K562 (cell line): ENCODE results near the gene RNF151. TPM values are rescaled to one million over a fixed set of nuclear protein-coding genes. Genes with fewer than 3 reads are reported as not detected.

Experiments used
- CBX8 ChIP-seq: fragments of 200-600 bp; sonication (generic); IDR thresholded peaks from 2 replicates; pipeline ENCODE4 v1.6.1; 2012; ENCODE audit warnings: borderline replicate concordance, mixed run types, low read depth, mild to moderate bottlenecking, moderate library complexity, mixed read lengths, low read length, control low read depth, inconsistent platforms; ENCODE audit not compliant: poor library complexity, severe bottlenecking; ENCODE audit errors: extremely low read depth
- CCNT2 ChIP-seq: IDR thresholded peaks from 2 replicates; pipeline ENCODE4 v1.6.1; 2011; ENCODE audit warnings: borderline replicate concordance, low read depth, mild to moderate bottlenecking, moderate library complexity, mixed read lengths, low read length; ENCODE audit not compliant: insufficient read length; ENCODE audit errors: extremely low read depth
- E2F3 ChIP-seq: fragments of 250-450 bp; sonication (Bioruptor Pico); IDR thresholded peaks from 2 replicates; pipeline ENCODE4 v1.4.0; 2020; ENCODE audit warnings: mild to moderate bottlenecking
- E2F6 ChIP-seq, 2 experiments: IDR thresholded peaks; 2 replicates each; pipeline ENCODE4 v1.6.1; 2011; ENCODE audit warnings: borderline replicate concordance in 1 of 2, control low read depth in 1 of 2, low read depth in 1 of 2, low read length in 1 of 2, mild to moderate bottlenecking in 1 of 2, mixed read lengths in 1 of 2, moderate library complexity in 1 of 2; ENCODE audit not compliant: insufficient read depth in 1 of 2, insufficient read length in 1 of 2, poor library complexity in 1 of 2, severe bottlenecking in 1 of 2; ENCODE audit errors: extremely low read depth in 1 of 2
- GATAD2B ChIP-seq: fragments of 450-650 bp; IDR thresholded peaks from 2 replicates; pipeline ENCODE4 v1.6.1; 2017; ENCODE audit warnings: mild to moderate bottlenecking, borderline replicate concordance
- HES1 ChIP-seq: fragments of 450-650 bp; IDR thresholded peaks from 2 replicates; pipeline ENCODE4 v1.6.1; 2016; ENCODE audit warnings: low read depth, mild to moderate bottlenecking, moderate library complexity
- MED1 ChIP-seq: sonication (generic); formaldehyde crosslinking; IDR thresholded peaks from 2 replicates; pipeline ENCODE4 v1.8.1; 2023; ENCODE audit warnings: missing genetic modification reagents, borderline replicate concordance
- PHB2 ChIP-seq: fragments of 450-650 bp; IDR thresholded peaks from 2 replicates; pipeline ENCODE4 v1.6.1; 2017; ENCODE audit warnings: low read depth
- REST ChIP-seq, 2 experiments: fragments of 450-650 bp; formaldehyde crosslinking in 1 of 2; IDR thresholded peaks; 2 replicates each; pipeline versions ENCODE4 v1.4.0 to v1.6.1; 2014 to 2020; ENCODE audit warnings: mild to moderate bottlenecking in 2 of 2, borderline replicate concordance in 1 of 2, low read depth in 1 of 2
- SIN3A ChIP-seq, 2 experiments: fragments of 150-350 bp in 1 of 2; IDR thresholded peaks; 2 replicates each; pipeline ENCODE4 v1.6.1; 2011 to 2016; ENCODE audit warnings: borderline replicate concordance in 2 of 2, low read depth in 2 of 2, low read length in 2 of 2, mild to moderate bottlenecking in 2 of 2, moderate library complexity in 2 of 2; ENCODE audit not compliant: control insufficient read depth in 1 of 2
- SP2 ChIP-seq: IDR thresholded peaks from 2 replicates; pipeline ENCODE4 v1.6.1; 2011; ENCODE audit warnings: mild to moderate bottlenecking, low read depth, low read length, moderate library complexity; ENCODE audit not compliant: poor library complexity, severe bottlenecking; ENCODE audit errors: extremely low read depth
- SREBF1 ChIP-seq: fragments of 150-350 bp; IDR thresholded peaks from 2 replicates; pipeline ENCODE4 v1.6.1; 2014; ENCODE audit warnings: antibody characterized with exemption, low read depth, low read length, borderline replicate concordance
- U2AF2 ChIP-seq: fragments of 200-400 bp; formaldehyde crosslinking; optimal IDR thresholded peaks from 2 replicates; pipeline ENCODE3; 2017; ENCODE audit warnings: low read depth, mild to moderate bottlenecking, low read length
- ZNF717 ChIP-seq: fragments of 250-450 bp; sonication (Bioruptor Pico); IDR thresholded peaks from 2 replicates; pipeline ENCODE4 v1.5.0; 2021
- ZNF764 ChIP-seq: fragments of 250-450 bp; sonication (Bioruptor Pico); IDR thresholded peaks from 2 replicates; pipeline ENCODE4 v1.4.0; 2020; ENCODE audit warnings: low read depth, mild to moderate bottlenecking, moderate library complexity
- polyA plus RNA-seq, 8 experiments: library from polyadenylated mRNA; depleted of rRNA in 4 of 8; stranded (reverse) in 5 of 8; unstranded in 3 of 8; fragments of >200 nt; fragmentation: Nextera tagmentation in 2 of 8; fragmentation: Illumina TruSeq in 1 of 8; extraction: Ambion mirVana in 2 of 8; extraction: Trizol in 1 of 8; gene quantifications; 2 replicates each; pipeline versions ENCODE4 v1.2.1 to v1.2.3, GENCODE V29; 2011 to 2014; ENCODE audit warnings: inconsistent platforms in 1 of 8, missing spikeins in 1 of 8
- total RNA-seq, 7 experiments: library from RNA; depleted of rRNA in 6 of 7; stranded (reverse); fragments of >200 nt in 6 of 7; fragmentation: Illumina TruSeq in 2 of 7; extraction: Trizol in 2 of 7; gene quantifications; 2 replicates each; pipeline versions ENCODE4 v1.2.1 to v1.2.3, GENCODE V29; 2011 to 2021; ENCODE audit warnings: low replicate concordance in 1 of 7

Gene RNF151
- total and polyA plus RNA-seq, 9 of the 15 experiments (the other 6 are each of a cell fraction or from before 2014, with no cell fraction given), result not detected

GRCh38 chr16:1942810-1943726 is 23.6 kb upstream of the RNF151 start, which contains the start of gene MSRB1 (continued):
- no peak for TF ChIP-seq HES1
- no peak for TF ChIP-seq REST (IDR thresholded peaks at IDR 0.05; ENCODE audit: borderline replicate concordance)
- peak; percentile 61; the same call in 1 of the 2 replicates for TF ChIP-seq REST (CRISPR knock-in tag; IDR thresholded peaks at IDR 0.05; ENCODE audit: low read depth)
- no peak for TF ChIP-seq MED1 (CRISPR knock-in tag)
- TF ChIP-seq U2AF2, result no peak
- no peak for TF ChIP-seq ZNF717 (CRISPR knock-in tag)
- peak; percentile 37 for TF ChIP-seq SP2
- TF ChIP-seq PHB2, result no peak
- TF ChIP-seq CCNT2, result peak; percentile 70
- TF ChIP-seq GATAD2B, result no peak
- TF ChIP-seq ZNF764, result no peak
- TF ChIP-seq SREBF1, result no peak
- TF ChIP-seq E2F6 (IDR thresholded peaks at IDR 0.05; ENCODE audit: borderline replicate concordance in 1 of 2, extremely low read depth in 1 of 2, insufficient read depth in 1 of 2, insufficient read length in 1 of 2, low read depth in 1 of 2, low read length in 1 of 2, poor library complexity in 1 of 2, severe bottlenecking in 1 of 2), result peak in 1 of 2 experiments; percentile 43
- TF ChIP-seq CBX8, result no peak
- TF ChIP-seq SIN3A (IDR thresholded peaks at IDR 0.05; ENCODE audit: borderline replicate concordance in 2 of 2, control insufficient read depth in 1 of 2, low read depth in 2 of 2, low read length in 2 of 2), result 0 out of 4 replicates have a peak, but pooled peaks of 1 of the 2 experiments have one; percentile 69
- no peak for TF ChIP-seq E2F3 (CRISPR knock-in tag)
